ENCODE data around the gene FUBP1. TPM values are rescaled to one million over a fixed set of nuclear protein-coding genes. Genes with fewer than 3 reads are reported as not detected.

Gene FUBP1
- total RNA-seq, 4 donors from 2014 or later = 25.6 to 64.3 (median 47.8) TPM

- TF ChIP-seq POLR2A (IDR thresholded peaks at IDR 0.05) = no peak
- no peak for TF ChIP-seq CTCF (IDR thresholded peaks at IDR 0.05 in 4 of 5, conservative IDR thresholded peaks at IDR 0.05 in 1 of 5)
- Histone ChIP-seq H3K4me3 (no peak overlapping the region), H3K36me3 (peaks cover 0 to 18% of the 10 kb centered on the region in 2 donors), H3K27me3 (no peaks in the 10 kb centered on the region), H3K9me3 (no peaks in the 10 kb centered on the region), H3K4me1 (peaks cover 32 to 36% of the 10 kb centered on the region in 2 donors), H3K27ac (peak overlapping the region; percentile 1 to 86 (median 76))
- DNase-seq (no peak), ATAC-seq (no peak)
- in situ Hi-C loops (cut with MboI; ENCODE audit: low sequenced_read_pairs in 4 of 4) = no loop called here
- intact Hi-C loops (cut with DNase I; ENCODE audit: low total_unique reads) = loop anchor here (10.0 kb wide), 1 partner anchor 139 kb away; the partner anchor contains the start of gene GIPC2
These were observed 72.8 kb downstream of the FUBP1 start for GRCh38 chr1:77906019-77906545.

GRCh38 chr1:77905603-77906002 lies 73.3 kb downstream of the FUBP1 start:
- Histone ChIP-seq H3K27me3 (no peaks in the 10 kb centered on the region), H3K4me3 (no peak overlapping the region), H3K27ac (peak overlapping the region; percentile 10 to 86 (median 76)), H3K36me3 (peaks cover 0 to 18% of the 10 kb centered on the region in 2 donors), H3K4me1 (peaks cover 37 to 41% of the 10 kb centered on the region in 2 donors), H3K9me3 (no peaks in the 10 kb centered on the region)
- intact Hi-C loops (cut with DNase I; ENCODE audit: low total_unique reads) (loop anchor here (10.0 kb wide), 1 partner anchor 139 kb away; the partner anchor contains the start of gene GIPC2), in situ Hi-C loops (cut with MboI; ENCODE audit: low sequenced_read_pairs in 4 of 4) (no loop called here)
- no peak for DNase-seq
- ATAC-seq = peak in 1 of 2 donors; percentile 11
- no peak for TF ChIP-seq CTCF (IDR thresholded peaks at IDR 0.05 in 4 of 5, conservative IDR thresholded peaks at IDR 0.05 in 1 of 5)
- no peak for TF ChIP-seq POLR2A (IDR thresholded peaks at IDR 0.05)

- Histone ChIP-seq H3K27ac (peak overlapping the region; percentile 74 to 86 (median 80)), H3K4me3 (peak overlapping the region in 3 of 4 donors; percentile 0 to 24 (median 21)), H3K27me3 (no peaks in the 10 kb centered on the region), H3K9me3 (no peaks in the 10 kb centered on the region), H3K36me3 (peaks cover 0 to 3% of the 10 kb centered on the region in 2 donors), H3K4me1 (peaks cover 39 to 53% of the 10 kb centered on the region in 2 donors)
- TF ChIP-seq POLR2A (IDR thresholded peaks at IDR 0.05) = no peak
- TF ChIP-seq CTCF (IDR thresholded peaks at IDR 0.05 in 4 of 5, conservative IDR thresholded peaks at IDR 0.05 in 1 of 5) = peak; percentile 44 to 67 (median 58)
- ATAC-seq = peak; percentile 55 to 59
- no peak for DNase-seq
- intact Hi-C loops (cut with DNase I; ENCODE audit: low total_unique reads) (loop anchor here (1.0 to 10.0 kb wide), 5 partner anchors 75 to 218 kb away; partner anchors contain the start of genes FUBP1, GIPC2, USP33 and ZZZ3), in situ Hi-C loops (cut with MboI; ENCODE audit: low sequenced_read_pairs in 4 of 4) (loop anchor here in 1 of 4 donors (5.0 kb wide), 1 partner anchor 78 kb away; no protein-coding TSS in a partner anchor)
These were observed 78.1 kb downstream of the FUBP1 start for GRCh38 chr1:77900687-77901293.

GRCh38 chr1:77899647-77900320 lies 79.1 kb downstream of the FUBP1 start:
- TF ChIP-seq POLR2A (IDR thresholded peaks at IDR 0.05) (peak in 1 of 2 donors; percentile 11), CTCF (IDR thresholded peaks at IDR 0.05 in 4 of 5, conservative IDR thresholded peaks at IDR 0.05 in 1 of 5) (no peak)
- Histone ChIP-seq H3K27me3 (no peaks in the 10 kb centered on the region), H3K27ac (peak overlapping the region; percentile 74 to 86 (median 80)), H3K4me1 (peaks cover 39 to 61% of the 10 kb centered on the region in 2 donors), H3K36me3 (peaks cover 0 to 11% of the 10 kb centered on the region in 2 donors), H3K9me3 (no peaks in the 10 kb centered on the region), H3K4me3 (peak overlapping the region in 3 of 4 donors; percentile 0 to 24 (median 21))
- in situ Hi-C loops (cut with MboI; ENCODE audit: low sequenced_read_pairs in 4 of 4) = loop anchor here in 1 of 4 donors (5.0 kb wide), 1 partner anchor 77 kb away; no protein-coding TSS in a partner anchor
- intact Hi-C loops (cut with DNase I; ENCODE audit: low total_unique reads) = loop anchor here (1.0 to 10.0 kb wide), 5 partner anchors 74 to 217 kb away; partner anchors contain the start of genes FUBP1, GIPC2, USP33 and ZZZ3
- ATAC-seq = peak; percentile 57 to 67
- DNase-seq = no peak

Other genes starting within 250 kb of the FUBP1 start
- gene USP33, start 219.2 kb downstream of the FUBP1 start, total RNA-seq = 10 to 100 TPM; 31.1 to 51.8 (median 34.6) TPM
- gene MIGA1, start 199.4 kb downstream of the FUBP1 start, total RNA-seq = 10 to 100 TPM; 15.0 to 21.7 (median 19.2) TPM
- 100 to 1,000 TPM; 105 to 297 (median 200) TPM for gene NEXN, start 90.4 kb downstream of the FUBP1 start, total RNA-seq
- 10 to 100 TPM; 35.6 to 84.9 (median 45.3) TPM for gene DNAJB4, start 25.9 kb upstream of the FUBP1 start, total RNA-seq
- 1 to 10 TPM in 3 of 4 donors, under 1 TPM in 1; 0.67 to 1.5 (median 1.3) TPM for gene GIPC2, start 66.9 kb upstream of the FUBP1 start, total RNA-seq